Inferior parietal cortex (tissue), 1 donor: Measurements from ENCODE around the gene KCNE3.

Experiments used
- DNase-seq: peaks from one replicate; pipeline ENCODE4 v3.0.0-alpha.2; 2016; ENCODE audit errors: extremely low spot score

Gene KCNE3, protein sequence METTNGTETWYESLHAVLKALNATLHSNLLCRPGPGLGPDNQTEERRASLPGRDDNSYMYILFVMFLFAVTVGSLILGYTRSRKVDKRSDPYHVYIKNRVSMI

DNA sequence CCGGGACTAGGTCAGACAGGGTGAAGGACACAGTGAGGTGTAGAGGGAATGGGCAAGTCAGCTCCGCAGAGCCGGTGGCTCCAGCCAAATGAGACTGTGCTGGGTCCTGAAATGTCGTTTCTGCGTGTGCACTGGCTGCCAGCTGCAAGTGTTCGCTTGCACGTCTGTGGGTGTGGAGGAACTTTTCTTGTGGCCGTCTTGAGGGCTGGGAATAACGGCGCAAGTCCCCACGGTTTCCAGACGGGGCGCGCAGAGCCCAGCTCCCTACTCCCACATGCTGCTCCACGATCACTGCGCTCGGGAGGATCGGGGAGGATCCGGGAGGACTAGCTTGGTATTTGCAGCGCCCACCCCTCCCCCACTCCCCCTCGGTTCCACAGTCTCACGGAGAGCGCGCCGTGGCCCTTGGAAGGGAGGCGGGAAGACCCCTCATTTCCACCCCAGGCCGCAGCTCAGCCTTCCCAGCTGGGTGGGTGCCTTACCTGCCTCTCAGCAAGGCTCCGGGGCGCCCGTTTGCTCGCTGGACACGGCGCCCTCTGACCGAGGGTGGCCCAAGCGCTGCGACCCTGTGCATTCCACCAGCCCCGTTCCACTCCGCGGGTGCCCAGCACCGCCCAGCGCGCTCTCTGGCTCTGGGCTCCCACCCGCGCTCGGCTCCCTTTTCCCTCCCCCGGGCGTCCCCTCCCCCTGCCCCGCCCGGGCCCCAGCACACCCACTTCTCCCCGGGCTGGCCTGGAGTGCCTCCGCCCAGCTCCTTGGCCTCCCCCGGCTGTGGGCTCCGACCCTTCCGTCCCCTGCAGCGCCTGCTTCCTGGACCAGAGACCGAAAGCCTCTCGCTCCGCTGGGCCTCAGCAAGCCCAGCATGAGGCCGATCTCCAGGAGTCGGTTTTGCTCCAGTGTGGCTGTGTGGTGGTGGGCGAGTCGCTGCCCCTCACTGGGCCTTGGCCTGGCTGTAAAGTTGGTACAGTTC, at the start of gene KCNE3:
KCNE3 (minus strand) TSS at position 634 of the 970 bp plus-strand sequence. CDS start 9,986 bp downstream, outside the sequence.
- no peak for DNase-seq

DNA sequence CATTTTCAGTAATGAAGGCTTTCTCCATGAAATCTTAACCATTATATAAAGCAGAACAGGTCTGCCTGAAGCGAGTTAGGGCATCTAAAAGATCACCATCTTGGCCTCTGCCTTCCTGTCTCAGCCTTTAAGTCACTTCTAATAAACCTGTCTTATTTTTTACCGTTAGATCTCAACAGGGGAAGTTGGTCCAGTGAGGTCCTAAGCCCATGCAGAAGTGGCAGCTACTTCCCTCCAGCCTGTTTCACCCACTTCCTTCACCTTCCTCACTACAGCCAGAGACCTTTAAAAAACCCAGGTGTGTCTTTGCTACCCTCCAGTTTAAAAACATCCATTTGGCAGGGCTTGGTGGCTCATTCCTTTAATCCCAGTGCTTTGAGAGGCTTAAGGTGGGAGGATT, 40.2 kb upstream of the KCNE3 start:
- no peak for DNase-seq

DNA sequence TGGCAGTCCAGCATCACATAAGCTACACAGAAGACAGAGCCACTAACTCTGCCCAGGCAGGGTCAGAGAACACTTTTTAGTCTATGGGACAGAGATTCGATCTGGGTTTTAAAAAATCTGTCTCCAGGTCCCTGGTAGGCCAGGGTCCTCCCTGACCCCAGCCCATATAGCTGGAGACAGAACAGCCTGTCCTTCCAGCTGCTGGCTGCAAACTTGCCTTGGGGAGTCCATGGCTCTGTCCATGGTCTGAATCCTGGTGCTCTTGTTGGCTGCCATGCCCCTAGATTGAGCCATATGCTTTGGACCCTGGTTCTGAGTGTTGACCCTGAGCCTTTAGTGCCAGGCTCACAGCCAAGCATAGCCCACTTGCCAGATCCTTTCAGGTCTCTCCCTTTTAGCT, 39.5 kb upstream of the KCNE3 start:
- no peak for DNase-seq

DNA sequence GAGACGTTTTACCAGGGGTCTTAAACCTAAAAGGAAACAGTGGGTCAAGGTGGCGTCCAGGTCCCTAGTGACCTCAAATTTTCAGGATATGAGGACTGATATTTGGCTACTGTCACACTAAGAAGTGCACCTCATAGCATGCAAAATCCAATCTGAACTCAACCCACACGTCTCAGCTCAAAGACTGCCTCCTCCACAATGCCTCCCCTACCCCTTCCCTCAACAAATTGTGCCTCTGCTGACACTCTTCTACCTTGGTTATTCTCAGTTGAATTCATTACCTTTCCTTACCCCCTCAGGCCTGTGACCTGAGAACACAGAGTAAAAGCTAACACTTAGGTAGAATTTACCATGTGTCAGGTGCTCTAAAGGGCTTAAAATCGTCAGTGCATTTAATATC, 38.6 kb upstream of the KCNE3 start:
- DNase-seq = no peak

DNA sequence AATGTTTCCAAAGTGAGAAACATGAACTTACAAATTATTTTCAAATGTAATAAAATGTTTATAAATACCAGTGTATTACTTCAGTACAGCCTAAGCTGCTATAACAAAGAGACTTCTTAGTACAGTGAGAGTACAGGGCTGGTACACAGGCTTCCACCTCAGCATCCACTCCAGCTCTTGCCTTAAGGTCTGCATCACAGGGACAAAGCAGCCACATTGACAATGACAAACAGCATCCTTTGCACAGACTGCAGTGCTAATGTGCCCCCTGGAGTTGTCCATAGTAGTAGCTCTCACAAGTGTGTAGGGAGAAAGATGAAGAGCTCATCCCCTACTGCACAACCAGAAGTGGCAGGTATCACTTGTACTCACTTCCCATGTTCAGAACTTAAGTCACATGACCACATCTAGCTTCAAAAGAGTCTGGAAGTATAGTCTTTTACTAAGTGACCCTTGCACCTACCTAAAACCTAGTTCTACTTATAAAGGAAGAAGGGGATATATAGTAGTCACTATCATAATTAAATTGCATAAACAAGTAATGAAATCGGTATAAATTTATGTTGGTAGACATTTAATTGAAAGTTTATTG, 36.8 kb upstream of the KCNE3 start:
- no peak for DNase-seq

DNA sequence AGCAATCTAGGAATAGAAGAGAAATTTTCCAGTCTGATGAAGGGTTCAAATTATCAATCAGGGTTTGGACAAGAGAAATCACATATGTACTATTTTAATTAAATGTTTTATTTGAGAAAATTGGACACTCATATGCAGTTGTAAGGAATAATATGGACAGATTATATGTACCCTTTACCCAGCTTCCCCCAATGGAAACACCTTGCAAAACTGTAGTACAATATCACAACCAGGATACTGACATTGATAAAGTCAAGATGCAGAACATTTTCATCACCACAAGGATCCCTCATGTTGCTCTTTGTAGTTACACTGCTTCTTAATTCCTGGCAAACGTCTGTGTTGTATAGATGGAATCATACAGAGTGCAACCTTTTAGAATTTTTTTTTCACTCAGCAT, 27.6 kb upstream of the KCNE3 start:
- no peak for DNase-seq

DNA sequence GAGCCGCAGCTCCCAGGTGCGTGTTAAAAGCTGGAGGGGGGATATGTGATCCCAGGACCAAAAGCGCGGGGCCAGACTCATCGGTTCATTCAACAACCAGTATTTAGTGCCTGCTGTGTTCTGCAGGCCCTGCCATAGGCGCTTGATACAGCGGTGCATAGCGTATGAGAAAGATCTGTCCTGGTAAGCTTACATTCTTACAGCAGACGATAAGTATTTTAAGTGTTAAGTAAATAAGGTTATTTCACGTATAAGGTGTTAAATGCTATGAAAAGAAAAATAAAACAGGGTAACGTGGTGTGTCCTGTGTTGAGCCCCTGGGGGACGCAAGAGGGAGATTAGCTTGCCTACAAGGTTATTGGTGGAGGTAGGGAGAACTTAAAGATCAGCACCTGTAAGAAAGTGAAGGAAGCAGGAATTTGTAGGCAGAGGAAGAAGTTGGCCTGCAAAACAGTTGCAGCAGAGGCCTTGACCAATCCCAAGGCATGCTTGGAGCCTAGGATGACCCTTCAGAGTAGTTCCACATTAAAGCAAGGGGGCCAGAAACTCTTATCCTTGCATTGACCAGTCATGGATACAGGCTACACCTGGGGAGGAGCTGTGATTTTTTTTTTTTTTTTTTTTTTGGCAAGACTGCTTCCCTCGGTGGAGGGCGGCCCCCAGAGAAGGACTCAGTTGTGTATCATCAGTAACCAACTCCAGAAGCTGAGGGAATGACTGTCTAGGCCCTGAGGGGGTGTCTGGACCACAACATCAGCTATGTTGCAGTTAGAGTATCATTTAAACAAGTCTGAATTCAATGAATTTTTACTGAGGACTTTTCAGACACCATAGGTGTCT, 26.7 kb upstream of the KCNE3 start:
- DNase-seq = peak; percentile 48

DNA sequence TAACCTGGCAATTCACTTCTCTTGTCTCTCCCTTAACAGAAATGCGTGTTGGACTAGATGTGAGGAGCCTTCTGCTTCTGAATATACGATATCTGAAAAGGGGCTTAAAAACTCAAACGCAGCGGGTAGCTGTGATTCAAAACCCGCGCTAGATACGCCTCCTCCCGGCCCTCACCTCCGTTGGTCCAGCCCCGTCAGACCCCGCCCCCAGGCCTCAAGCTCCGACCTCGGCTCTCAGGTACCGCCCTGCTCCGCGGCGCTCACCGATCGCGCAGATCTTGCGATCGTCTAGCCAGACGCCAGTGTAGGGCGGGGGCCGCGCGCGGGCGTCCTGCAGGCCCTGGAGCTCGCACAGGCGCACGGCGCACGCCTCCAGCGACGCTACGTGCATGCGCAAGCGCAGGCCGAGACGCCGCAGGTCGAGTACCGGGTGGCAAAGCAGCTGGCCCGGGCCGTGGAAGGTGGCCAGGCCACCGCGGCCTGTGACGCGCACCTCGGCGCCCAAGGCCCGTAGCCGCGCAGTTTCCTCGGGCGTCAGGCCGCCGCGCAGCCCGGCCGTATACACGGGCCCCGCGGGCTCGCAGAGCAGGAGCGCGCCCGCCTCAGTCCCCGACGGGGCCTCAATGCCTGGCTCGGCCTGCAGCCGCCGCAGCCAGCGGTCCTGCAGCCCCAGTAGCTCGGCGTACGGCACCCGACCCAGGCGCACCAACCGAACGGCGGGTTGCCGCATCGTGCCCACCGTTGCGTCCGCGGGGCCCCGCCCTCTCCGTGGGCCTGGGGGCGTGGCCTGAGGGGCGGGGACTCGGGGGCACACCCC, 25.8 kb upstream of the KCNE3 start, which contains the start of gene LIPT2:
LIPT2 (minus strand) TSS at position 751 of the 817 bp plus-strand sequence; CDS start at position 730, 21 bp downstream.
- peak; percentile 89 for DNase-seq

DNA sequence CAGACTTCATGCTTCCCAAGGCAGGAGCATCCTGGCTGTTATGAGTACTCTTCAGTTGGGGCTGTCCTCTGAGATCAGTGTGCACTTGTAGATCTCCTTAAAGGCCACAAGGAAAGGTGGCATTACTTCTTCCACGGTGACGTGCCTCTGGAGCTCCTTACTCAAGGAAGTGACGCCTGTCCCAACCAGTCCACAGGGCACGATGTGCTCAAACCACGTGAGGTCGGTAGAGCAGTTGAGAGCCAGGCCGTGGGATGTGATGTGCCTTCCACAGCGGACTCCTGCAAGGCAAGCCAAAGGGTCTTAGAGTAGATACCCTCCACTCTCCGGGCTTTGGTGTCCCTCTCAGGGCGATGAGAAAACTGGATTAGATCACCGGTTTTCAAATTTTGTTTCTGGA, 24.7 kb upstream of the KCNE3 start:
- no peak for DNase-seq

DNA sequence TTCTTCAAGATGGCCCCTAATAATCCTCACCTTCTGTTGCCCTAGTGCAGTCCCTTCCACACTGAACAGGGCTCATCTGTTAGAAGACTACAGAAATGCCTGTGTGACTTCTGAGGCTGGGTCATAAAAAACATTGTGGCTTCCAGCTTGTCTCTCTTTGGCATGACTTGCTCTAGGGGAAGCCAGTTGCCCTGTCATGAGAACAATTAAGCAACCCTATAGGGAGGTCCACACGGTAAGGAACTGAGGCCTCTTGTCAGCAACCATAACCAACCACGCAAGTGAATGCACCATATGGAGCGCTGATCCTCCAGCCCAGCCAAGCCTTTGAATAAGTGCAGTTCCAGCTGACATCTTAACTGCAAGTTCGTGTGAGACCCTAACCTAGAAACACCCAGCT, 23.6 kb upstream of the KCNE3 start:
- no peak for DNase-seq

DNA sequence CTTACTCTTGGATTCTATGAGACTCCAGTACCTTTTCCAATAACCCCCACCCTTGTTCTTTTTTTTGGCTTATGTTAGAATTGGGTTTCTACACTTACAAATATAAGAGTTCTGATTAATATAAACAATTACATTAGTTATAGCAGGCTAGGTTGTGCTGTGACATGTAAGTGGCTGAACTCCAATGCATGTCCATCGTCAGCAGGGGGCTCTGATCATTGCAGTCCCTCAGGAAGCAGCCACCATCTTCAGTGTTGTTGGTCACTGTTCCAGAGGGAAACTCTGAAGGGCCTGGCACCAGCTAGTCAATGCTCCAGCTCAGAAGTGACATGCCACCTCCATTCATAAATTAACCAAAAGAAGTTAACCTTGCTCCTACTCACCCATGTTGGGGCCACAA, 20.5 kb upstream of the KCNE3 start:
- no peak for DNase-seq

DNA sequence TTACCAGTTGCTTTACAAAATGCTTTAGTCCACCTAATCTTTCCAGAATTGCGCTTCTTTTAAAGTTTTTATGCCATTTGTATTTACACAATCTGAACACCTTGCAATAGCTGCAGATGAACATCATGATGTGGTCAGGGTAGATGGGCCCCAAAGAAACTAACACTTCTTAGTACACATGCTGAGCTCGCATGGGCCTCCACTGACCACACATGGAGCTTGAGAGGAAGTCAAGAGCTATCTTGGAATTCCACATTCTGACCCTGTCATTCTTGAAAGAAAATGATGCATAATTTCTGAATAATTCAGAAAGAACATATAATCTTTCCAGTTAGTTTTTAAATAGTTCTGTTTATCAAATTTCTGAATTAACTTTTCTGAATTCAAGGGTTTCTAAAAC, 18.5 kb upstream of the KCNE3 start:
- DNase-seq = no peak

DNA sequence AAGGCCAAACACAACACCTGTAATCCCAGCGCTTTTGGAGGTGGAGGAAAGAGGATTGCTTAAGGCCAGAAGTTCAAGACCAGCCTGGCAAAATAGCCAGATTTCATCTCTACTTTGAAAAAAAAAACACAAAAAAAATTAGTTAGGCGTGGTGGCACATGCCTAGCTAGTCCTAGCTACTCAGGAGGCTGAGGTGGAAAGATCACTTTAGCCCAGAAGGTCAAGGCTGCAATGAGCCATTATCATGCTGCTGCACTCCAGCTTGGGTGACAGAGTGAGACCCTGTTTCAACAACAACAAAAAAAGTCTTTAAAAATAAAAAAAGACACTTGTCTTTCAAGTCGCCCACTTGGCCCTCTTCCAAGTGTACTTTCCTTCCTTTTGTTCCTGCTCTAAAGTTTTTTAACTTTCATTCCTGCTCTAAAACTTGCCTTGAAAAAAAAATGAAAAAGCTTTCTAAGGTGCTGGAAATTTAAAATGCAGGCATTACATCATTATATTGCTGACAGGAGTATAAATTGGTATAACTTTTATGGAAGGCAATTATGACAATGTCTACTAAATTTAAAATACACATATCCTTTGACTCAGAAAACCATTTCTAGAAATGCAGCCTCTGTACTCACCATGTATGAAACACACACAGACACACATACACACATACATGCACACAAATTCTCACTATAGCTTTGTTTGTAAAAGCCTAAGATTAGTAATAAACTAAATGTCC, 13.5 kb upstream of the KCNE3 start:
- DNase-seq = no peak

DNA sequence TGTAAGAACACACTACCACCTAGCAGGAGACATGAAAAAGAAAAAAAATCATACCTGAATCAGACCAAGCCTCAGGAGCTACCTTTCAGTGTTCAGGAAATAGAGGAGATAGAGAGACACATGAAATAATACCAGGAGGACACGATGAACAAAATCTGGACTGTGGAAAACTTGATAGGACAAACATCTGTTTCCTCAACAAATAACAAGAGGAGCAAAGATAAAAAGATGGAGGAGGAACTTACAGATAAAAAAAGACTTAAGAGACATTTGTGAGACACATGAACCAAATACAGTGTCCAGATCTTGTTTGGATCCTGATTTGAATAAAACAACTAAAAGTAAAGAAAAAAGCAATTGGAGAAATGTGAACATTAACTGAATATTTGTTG, 12.4 kb upstream of the KCNE3 start:
- no peak for DNase-seq

DNA sequence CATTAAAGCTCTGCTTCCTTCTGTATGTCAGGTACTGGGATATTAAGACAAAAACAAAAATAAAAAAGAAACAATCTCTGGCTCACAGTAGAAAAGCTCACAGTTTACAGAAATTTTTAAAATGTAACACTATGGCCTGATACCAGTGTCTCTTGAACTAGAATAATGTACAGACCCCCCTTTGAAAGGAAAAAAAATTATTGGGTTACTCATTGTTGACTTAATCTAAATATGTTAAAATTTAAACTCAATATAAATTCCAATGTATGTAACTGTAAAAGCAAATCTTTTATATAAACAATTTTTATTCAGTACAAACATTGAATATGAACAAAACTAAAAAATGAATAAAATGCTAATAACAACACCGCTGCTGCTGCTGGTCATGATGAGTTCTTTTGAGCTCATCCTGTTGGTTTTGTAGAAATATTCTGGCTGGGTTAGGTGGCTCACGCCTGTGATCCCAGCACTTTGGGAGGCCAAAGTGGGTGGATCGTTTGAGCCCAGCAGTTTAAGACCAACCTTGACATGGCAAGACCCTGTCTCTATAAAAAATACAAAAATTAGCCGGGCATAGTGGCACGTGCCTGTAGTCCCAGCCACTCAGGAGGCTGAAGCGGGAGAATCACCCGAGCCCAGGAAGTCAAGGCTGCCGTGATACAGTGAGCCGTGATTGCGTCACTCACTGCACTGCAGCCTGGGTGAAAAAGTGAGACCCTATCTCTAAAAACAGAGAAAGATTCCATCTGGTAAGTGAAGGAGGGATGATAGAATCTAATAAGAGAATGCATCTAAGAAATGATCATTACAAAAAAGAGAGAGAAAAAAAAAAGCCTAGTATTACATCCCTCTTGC, 11.8 kb upstream of the KCNE3 start:
- DNase-seq = no peak

DNA sequence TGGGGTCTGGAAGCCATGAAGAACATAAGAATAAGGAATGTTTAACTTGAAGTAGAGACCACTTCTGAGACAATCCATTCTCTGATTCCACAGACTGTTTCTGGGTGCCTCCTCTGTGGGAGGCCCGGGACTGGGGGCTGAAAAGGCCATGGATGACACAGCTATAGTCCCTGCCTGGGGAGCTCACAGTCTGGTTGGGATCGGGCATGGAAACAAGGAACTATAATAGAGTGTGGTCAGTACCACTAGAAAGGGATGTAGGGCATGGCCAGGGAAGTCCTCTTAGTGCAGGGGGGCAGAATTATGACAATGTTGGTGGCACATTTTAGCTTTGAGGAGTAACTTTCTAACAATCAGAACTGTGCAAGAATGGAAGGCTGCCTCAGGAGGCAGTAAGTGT, 9.2 kb upstream of the KCNE3 start:
- DNase-seq = no peak

DNA sequence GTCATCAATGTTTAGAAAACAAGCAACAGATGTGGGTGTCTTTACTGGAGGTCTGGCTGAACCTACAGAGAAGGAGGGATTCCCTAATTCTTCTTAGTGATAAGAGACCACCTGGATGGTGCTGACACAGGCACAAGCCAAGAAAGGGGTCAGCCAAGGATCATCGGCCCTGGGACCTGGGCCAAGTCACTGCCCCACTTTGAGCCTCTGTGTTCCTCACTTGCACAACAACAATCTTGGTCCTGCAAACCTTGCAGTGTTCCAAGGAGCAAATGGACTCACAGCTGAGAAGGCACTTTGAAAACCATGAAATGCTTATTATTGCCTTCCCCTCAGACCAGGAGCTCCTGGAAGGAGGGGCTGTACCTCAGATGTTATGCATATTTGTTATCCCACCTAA, 7.0 kb upstream of the KCNE3 start:
- no peak for DNase-seq

DNA sequence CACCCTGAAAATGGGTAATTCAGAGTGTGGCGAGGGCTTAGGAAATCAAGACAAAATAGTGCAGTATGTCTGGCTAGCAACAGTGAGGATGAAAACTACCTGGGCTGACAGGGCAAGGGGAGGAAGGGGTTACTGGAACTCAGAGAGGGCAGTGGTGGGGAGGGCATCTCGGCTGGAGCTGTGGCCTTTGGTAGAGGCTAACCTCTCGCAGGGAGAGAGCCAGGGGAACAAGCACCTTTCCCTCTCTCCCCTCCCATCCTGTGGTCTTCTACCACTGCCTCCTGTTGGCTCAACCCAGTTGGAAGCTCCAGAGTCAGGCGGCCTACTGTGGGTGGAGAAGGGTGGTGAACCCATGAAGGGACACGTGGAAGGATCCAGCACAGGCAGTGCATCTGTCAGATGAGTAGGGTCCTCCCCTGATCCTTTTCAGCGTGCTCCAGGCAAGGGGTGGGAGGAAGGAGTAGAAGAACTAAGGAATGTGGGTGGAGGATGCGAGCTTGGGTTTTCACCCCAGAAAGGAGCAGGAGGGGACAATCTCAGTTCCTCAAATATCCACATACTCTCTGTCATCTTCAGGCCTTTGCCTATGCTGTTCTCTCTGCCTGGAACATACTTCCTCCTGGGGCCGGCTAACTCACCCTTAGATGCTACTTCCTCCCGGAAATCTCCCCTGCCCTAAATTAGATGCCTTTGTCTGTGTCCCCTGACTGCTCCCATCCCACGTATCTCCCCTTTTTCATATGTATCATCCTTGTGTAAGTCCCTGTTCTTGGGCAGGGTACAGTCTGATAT, 6.2 kb upstream of the KCNE3 start:
- DNase-seq = no peak
